ENCODE data around the gene ADPRHL1.
"Not testable (repeated sequence)": the region's sequence is repeated elsewhere in the genome, so short reads cannot be mapped to it uniquely, and the experiment has no call there.

ADPRHL1 gene

DNA sequence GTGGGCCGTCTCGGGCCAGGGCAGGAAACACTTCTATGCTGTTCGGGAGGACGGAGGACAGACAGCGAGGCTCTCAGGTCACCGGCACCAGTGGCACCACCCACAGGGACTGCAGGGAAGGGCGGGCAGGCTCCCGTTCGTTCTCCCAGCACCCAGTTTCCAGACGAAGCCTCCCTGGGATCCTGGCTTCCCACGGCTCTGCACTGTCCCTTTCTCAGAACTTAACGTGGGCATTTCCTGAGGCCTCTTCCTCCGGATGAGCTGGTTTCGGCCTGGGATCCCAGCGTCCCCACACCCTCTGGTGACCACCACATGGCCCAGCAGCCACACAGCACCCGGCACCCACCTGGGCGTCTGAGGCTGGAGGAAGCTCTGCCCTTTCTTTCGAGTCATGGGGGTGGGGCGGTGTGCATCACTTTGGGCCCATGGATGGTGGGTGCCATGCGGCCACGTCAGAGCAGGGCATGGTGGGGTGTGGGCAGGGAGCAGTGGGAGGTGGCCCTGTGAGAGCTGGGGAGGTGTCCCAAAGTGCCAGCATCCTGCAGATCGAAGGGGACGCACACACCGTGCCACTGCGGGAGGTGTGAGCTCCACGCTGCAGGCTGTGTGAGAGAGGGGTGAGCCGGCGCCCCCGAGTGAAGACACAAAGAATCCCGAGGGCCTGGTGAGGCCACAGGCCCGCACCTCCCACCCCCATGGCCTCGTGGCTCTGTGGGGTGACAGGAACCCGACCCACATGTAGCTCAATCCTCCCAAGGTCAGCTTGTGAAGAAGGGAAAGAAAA lies 50.6 kb downstream of the ADPRHL1 start:
- DNase-seq (ENCODE audit: low read depth in 2 of 2): no peak

DNA sequence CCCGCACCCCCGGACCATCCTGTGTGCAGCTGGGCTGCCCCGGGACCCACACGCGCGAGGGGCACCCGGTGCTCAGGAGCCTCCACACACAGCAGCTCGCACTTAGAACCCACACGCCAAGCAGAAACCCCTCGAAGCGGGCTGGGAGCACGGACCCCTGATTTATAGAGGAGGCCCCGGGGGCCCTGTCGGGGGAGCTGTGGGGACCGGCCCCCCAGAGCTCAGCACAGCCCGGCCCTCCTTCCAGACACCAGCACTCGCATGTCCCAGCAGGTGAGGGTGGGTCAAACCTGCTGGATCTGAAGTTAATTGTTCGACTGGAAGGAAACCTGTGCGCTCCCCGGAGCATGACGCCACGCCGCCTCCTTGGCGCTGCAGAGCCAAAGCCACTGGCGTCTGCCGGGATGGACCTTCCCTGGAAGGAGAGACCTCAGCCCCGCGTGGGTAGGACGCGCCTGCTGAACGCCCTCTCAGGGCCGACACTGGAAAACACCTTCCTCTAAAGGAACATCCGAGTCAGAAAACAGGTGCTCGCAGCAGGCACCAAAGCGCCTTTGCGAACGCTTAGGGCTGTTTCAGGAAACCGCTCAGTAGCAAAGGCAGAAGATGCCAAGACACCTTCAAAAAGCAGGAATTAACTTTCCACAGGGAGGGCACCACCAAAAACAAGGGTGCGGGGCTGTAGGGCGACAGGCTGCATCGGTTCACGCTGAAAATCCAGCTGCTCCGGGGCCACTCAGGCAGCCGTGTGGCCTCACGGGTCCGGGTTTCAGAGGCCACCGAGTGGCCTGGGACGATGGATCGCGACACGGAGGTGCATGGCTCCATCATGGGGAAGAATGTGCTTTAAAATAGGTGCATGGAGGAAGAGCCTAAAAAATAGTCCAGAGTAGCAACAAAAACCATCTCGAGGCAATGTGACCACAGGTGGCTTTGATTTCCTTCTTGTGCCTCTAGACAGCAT lies 51.6 kb downstream of the ADPRHL1 start:
- DNase-seq (ENCODE audit: low read depth in 2 of 2): no peak

GRCh38 chr13:113400621-113401451 lies 52.5 kb downstream of the ADPRHL1 start:
- no peak for DNase-seq (ENCODE audit: low read depth in 2 of 2)

DNA sequence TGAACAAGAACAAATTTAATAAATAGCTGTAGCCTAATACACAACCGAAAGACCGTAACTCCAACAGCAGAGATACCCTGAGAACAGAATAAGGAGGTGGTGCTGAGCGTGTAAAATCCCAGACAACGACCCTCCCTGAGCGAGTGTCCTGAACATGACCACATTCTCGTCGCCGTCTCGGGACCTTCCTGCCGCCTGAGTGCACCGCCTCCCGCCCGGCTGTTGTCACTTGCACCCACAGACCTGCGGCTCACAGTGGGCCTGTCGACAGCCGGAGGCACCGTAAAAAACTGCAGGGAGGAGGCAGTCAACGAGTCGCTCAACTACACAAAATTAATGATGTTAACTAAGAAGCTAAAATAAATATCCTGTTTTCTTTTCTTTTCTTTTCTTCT lies 53.5 kb downstream of the ADPRHL1 start:
- DNase-seq (ENCODE audit: low read depth in 2 of 2): no peak

DNA sequence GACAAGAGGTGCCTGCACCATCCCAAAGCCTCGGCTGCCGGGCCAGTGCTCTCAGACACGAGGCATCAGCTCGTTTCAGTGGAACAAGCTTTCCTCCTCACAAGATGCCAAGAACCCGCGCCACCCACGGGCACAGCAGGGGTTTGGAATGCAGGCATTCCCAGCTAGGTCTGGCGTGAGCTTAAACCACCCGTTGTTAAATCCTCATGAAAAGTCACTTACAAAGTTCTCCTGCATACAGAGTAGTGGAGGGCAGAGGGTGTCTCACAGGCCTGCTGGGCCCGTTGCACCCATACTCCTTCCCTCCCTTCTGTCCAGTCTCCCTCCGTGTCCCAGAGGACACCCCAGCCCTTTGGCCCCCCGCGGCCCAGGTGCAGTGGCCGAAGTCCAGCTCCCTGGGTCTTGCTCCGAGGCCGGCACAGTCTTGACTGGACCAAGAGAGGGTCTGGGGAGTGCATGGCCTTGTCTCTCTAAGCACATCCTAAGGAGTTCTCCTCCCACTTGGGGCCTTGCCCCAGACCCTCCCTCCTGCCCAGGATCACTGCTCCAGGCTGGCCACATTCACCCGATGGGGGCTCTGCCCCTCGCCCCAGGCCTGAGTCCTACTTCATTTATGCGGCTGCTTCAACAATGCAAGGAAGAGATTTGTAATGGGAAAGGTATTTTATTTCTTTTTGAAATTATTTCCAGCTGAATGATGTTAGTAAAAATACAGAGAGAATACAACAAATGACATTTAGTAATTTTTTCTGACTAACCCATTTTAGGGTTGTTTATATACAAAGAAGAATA lies 54.1 kb downstream of the ADPRHL1 start:
- no peak for DNase-seq (ENCODE audit: low read depth in 2 of 2)

- no peak for DNase-seq (ENCODE audit: low read depth in 2 of 2)
These were observed 55.5 kb downstream of the ADPRHL1 start for GRCh38 chr13:113397608-113398425.

DNA sequence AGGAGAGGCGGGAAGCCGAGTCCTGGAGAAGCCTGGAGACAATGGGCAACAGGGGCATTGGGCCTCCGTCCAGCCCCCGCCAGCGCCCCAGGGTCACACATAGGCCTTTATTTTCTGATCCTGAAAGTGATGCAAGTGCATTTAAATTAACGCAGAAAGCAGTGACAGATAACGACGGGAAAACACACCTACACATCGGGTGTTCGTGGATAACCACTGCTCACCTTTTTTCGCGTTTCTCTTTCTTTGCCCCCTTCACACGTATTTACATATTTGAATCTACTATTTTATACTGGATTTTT lies 59.0 kb downstream of the ADPRHL1 start:
- DNase-seq (ENCODE audit: low read depth in 2 of 2): no peak

DNA sequence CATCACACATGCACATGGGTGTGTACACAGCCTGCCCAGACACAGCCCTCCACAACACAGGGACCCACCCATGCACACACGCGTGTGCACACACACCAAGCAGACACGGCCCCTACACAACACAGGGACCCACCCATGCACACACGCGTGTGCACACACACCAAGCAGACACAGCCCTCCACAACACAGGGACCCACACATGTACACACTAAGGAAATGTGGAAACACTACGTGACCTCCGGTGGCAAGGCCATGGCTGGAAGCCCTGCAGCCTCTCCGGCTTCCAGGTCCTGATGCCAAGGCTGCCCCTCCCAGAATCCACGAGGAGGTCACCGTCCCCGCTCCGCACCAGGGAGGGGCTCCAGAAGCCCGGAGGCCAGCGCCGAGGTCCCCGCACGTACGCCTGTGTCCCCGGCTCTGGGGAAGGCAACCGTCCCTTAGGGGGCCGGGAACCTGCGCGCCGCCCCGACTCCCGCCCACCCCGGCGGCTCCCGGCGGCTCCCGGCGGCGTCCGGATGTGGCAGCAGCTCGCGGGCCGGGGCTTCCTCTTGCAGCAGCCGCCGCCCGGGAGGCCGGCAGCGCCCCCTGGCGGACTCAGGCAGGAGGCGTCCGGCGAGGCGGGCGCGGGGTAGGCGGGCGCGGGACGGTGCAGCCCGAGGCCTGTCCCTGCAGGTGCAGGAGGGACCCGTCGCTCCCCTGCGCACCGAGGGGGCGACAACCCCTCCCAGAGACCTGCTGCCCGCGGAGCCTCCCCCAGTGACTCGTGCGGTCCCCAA lies 59.5 kb downstream of the ADPRHL1 start:
- peak; percentile 73 to 74 for DNase-seq (ENCODE audit: low read depth in 2 of 2)

- DNase-seq (ENCODE audit: low read depth in 2 of 2): no peak
These were observed 60.1 kb downstream of the ADPRHL1 start for GRCh38 chr13:113393226-113393562.

DNA sequence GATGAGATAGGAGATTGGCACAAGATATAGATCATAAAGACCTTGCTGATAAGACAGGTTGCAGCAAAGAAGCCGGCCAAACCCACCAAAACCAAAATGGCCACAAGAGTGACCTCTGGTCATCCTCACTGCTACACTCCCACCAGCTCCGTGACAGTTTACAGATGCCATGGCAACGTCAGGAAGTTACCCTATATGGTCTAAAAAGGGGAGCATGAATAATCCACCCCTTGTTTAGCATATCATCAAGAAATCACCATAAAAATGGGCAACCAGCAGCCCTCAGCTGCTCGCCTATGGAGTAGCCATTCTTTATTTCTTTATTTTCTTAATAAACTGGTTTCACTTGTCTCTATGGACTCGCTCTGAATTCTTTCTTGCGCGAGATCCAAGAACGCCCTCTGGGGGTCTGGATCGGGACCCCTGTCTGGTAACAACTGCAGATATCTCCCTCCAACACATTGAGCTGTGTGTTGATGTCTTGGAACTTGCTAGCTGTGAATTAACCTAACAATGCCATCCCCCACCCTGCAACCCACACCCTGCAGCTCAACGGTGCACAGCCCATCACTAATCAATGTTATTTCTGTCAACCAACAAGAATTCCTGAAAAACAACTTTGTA lies 62.3 kb downstream of the ADPRHL1 start:
- no peak for DNase-seq (ENCODE audit: low read depth in 2 of 2)

GRCh38 chr13:113389586-113389985 lies 63.7 kb downstream of the ADPRHL1 start:
- DNase-seq (ENCODE audit: low read depth in 2 of 2): not testable (repeated sequence)

DNA sequence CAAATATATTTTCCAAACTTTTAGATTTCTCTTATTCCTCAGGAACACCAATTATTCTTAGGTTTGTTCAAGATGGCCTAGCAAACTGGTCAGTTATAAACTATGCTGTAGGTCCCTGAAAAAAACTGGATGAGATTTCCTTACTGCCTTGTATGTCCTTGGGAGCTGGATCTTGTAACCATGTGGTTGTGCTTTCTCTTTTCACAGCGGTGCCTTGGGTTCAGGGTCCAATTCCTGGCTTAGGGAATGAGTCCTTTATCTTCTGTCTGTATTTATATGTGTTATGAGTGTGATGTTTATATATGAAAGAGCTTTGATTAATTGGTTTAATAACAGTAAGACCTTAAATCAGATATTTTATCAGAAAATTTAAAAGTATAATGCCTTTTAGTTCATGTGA lies 65.9 kb downstream of the ADPRHL1 start:
- no peak for DNase-seq (ENCODE audit: low read depth in 2 of 2)

DNA sequence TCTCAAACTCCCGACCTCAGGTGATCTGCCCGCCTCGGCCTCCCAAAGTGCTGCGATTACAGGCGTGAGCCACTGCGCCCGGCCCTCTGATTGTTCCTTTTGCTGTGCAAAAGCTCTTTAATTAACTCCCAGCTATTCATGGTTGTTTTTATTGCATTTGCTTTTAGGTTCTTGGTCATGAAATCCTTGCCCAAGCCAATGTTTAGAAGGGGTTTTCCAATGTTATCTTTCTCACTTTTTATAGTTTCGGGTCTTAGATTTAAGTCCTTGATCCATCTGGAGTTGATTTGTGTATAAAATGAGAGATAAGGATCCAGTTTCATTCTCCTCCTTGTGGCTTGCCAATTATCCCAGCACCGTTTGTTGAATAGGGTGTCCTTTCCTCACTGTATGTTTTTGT lies 70.2 kb downstream of the ADPRHL1 start:
- no peak for DNase-seq (ENCODE audit: low read depth in 2 of 2)

GRCh38 chr13:113382542-113382941 lies 70.7 kb downstream of the ADPRHL1 start:
- DNase-seq (ENCODE audit: low read depth in 2 of 2): not testable (repeated sequence)

DNA sequence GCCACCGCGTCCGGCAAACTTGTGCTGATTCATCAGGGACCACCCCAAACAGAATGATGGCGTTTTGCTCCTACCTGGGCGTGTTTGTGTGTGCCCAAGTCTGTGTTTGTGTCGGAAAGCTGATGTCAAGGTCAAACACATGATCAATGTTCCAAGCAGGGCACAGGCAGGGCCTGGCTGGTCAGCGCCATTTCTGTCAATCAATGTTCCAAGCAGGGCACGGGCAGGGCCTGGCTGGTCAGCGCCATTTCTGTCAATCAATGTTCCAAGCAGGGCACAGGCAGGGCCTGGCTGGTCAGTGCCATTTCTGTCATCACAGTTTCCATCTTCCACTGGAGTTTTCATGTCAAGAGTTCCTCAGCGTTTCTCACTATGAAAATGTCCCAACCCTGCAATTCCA lies 74.5 kb downstream of the ADPRHL1 start:
- no peak for DNase-seq (ENCODE audit: low read depth in 2 of 2)

GRCh38 chr13:113374511-113375175 lies 78.6 kb downstream of the ADPRHL1 start:
- DNase-seq (ENCODE audit: low read depth in 2 of 2): no peak

- no peak for DNase-seq (ENCODE audit: low read depth in 2 of 2)
These were observed 79.3 kb downstream of the ADPRHL1 start for GRCh38 chr13:113373811-113374485.

- not testable (repeated sequence) for DNase-seq (ENCODE audit: low read depth in 2 of 2)
These were observed 81.6 kb downstream of the ADPRHL1 start for GRCh38 chr13:113371701-113372100.
